ENCODE measurements around the gene PRELID1. TPM values are rescaled to one million over a fixed set of nuclear protein-coding genes. Genes with fewer than 3 reads are reported as not detected.
"Not testable (repeated sequence)": the region's sequence is repeated elsewhere in the genome, so short reads cannot be mapped to it uniquely, and the experiment has no call there.

Gene PRELID1
- total RNA-seq, 2 experiments from 2014 or later = 33.1 to 35.0 TPM

GRCh38 chr5:177339107-177339638 lies 35.6 kb downstream of the PRELID1 start:
- Mint-ChIP-seq H3K9me3 (no peaks in the 10 kb centered on the region), H3K27me3 (no peaks in the 10 kb centered on the region), H3K4me3 (no peak overlapping the region), H3K27ac (no peak overlapping the region), H3K4me1 (ENCODE audit: low read depth) (peaks cover 21% of the 10 kb centered on the region), H3K36me3 (ENCODE audit: low read depth) (peaks cover 71% of the 10 kb centered on the region)
- Histone ChIP-seq H3K4me3 (ENCODE audit: low read length) (no peak overlapping the region), H3K9me3 (ENCODE audit: control insufficient read depth in 1 of 2, insufficient read depth in 1 of 2, low read length in 2 of 2) (no peaks in the 10 kb centered on the region), H3K4me1 (ENCODE audit: insufficient read depth, low read length) (peaks cover 6% of the 10 kb centered on the region), H3K27ac (ENCODE audit: low read depth in 1 of 2, low read length in 2 of 2) (no peak overlapping the region), H3K27me3 (ENCODE audit: control insufficient read depth in 1 of 2, insufficient read depth in 2 of 2, low read length in 2 of 2) (no peaks in the 10 kb centered on the region), H3K36me3 (ENCODE audit: insufficient read depth, low read length) (peaks cover 85% of the 10 kb centered on the region)
- DNase-seq (peak in 1 of 14 experiments; percentile 19), ATAC-seq (ENCODE audit: poor library complexity) (no peak)
- intact Hi-C loops (cut with DNase I, micrococcal nuclease) = no loop called here
- POLR2A ChIA-PET = no interaction called here
- CTCF ChIA-PET = no interaction called here
- TF ChIP-seq CTCF (IDR thresholded peaks at IDR 0.05) = no peak

- H3K27me3 ChIP-seq (ENCODE audit: control insufficient read depth in 1 of 2, insufficient read depth in 2 of 2, low read length in 2 of 2); DNase-seq; H3K9me3 ChIP-seq (ENCODE audit: control insufficient read depth in 1 of 2, insufficient read depth in 1 of 2, low read length in 2 of 2); H3K9me3 Mint-ChIP-seq; H3K27ac ChIP-seq (ENCODE audit: low read depth in 1 of 2, low read length in 2 of 2); ATAC-seq (ENCODE audit: poor library complexity); CTCF ChIA-PET; POLR2A ChIA-PET; H3K27ac Mint-ChIP-seq; intact Hi-C loops (cut with DNase I, micrococcal nuclease); H3K4me3 Mint-ChIP-seq; H3K4me3 ChIP-seq (ENCODE audit: low read length); H3K27me3 Mint-ChIP-seq: not testable (repeated sequence)
- peaks cover 15% of the 10 kb centered on the region for H3K4me1 ChIP-seq (ENCODE audit: insufficient read depth, low read length)
- Mint-ChIP-seq H3K4me1 (ENCODE audit: low read depth) (peaks cover 40% of the 10 kb centered on the region), H3K36me3 (ENCODE audit: low read depth) (peaks cover 66% of the 10 kb centered on the region)
- H3K36me3 ChIP-seq (ENCODE audit: insufficient read depth, low read length) = peaks cover 65% of the 10 kb centered on the region
Observed at GRCh38 chr5:177343000-177343399, 39.4 kb downstream of the PRELID1 start.

- Histone ChIP-seq H3K4me3 (ENCODE audit: low read length) (no peak overlapping the region), H3K27me3 (ENCODE audit: control insufficient read depth in 1 of 2, insufficient read depth in 2 of 2, low read length in 2 of 2) (no peaks in the 10 kb centered on the region), H3K36me3 (ENCODE audit: insufficient read depth, low read length) (peaks cover 59% of the 10 kb centered on the region), H3K27ac (ENCODE audit: low read depth in 1 of 2, low read length in 2 of 2) (no peak overlapping the region), H3K9me3 (ENCODE audit: control insufficient read depth in 1 of 2, insufficient read depth in 1 of 2, low read length in 2 of 2) (no peaks in the 10 kb centered on the region), H3K4me1 (ENCODE audit: insufficient read depth, low read length) (peaks cover 18% of the 10 kb centered on the region)
- H3K27me3 Mint-ChIP-seq = no peaks in the 10 kb centered on the region
- no peak overlapping the region for H3K27ac Mint-ChIP-seq
- intact Hi-C loops (cut with DNase I, micrococcal nuclease) = no loop called here
- POLR2A ChIA-PET = no interaction called here
- no peaks in the 10 kb centered on the region for H3K9me3 Mint-ChIP-seq
- ATAC-seq (ENCODE audit: poor library complexity) (no peak), DNase-seq (no peak)
- TF ChIP-seq CTCF (IDR thresholded peaks at IDR 0.05) = no peak
- peaks cover 62% of the 10 kb centered on the region for H3K36me3 Mint-ChIP-seq (ENCODE audit: low read depth)
- H3K4me3 Mint-ChIP-seq = no peak overlapping the region
- peaks cover 40% of the 10 kb centered on the region for H3K4me1 Mint-ChIP-seq (ENCODE audit: low read depth)
- CTCF ChIA-PET = interaction anchor here (0.7 kb wide), 1 partner anchor 18 kb away, joined by 5 read pairs; no protein-coding TSS in a partner anchor
Observed at GRCh38 chr5:177343777-177344176, 40.2 kb downstream of the PRELID1 start.

- H3K36me3 ChIP-seq (ENCODE audit: insufficient read depth, low read length) = peaks cover 58% of the 10 kb centered on the region
- H3K4me1 ChIP-seq (ENCODE audit: insufficient read depth, low read length) = peaks cover 22% of the 10 kb centered on the region
- H3K36me3 Mint-ChIP-seq (ENCODE audit: low read depth) = peaks cover 62% of the 10 kb centered on the region
- no peak for DNase-seq
- peaks cover 44% of the 10 kb centered on the region for H3K4me1 Mint-ChIP-seq (ENCODE audit: low read depth)
- POLR2A ChIA-PET = no interaction called here
- no peak for TF ChIP-seq CTCF (IDR thresholded peaks at IDR 0.05)
- no peak for ATAC-seq (ENCODE audit: poor library complexity)
- H3K27ac ChIP-seq (ENCODE audit: low read depth in 1 of 2, low read length in 2 of 2) = no peak overlapping the region
- no peak overlapping the region for H3K4me3 Mint-ChIP-seq
- H3K4me3 ChIP-seq (ENCODE audit: low read length) = no peak overlapping the region
- H3K9me3 ChIP-seq (ENCODE audit: control insufficient read depth in 1 of 2, insufficient read depth in 1 of 2, low read length in 2 of 2) = no peaks in the 10 kb centered on the region
- CTCF ChIA-PET = no interaction called here
- H3K27me3 Mint-ChIP-seq = no peaks in the 10 kb centered on the region
- intact Hi-C loops (cut with DNase I, micrococcal nuclease) = no loop called here
- no peak overlapping the region for H3K27ac Mint-ChIP-seq
- no peaks in the 10 kb centered on the region for H3K9me3 Mint-ChIP-seq
- no peaks in the 10 kb centered on the region for H3K27me3 ChIP-seq (ENCODE audit: control insufficient read depth in 1 of 2, insufficient read depth in 2 of 2, low read length in 2 of 2)
Observed at GRCh38 chr5:177344891-177345290, 41.3 kb downstream of the PRELID1 start.
